Right lung (tissue), 10 donors: ENCODE data around the gene NCOR2. TPM values are rescaled to one million over a fixed set of nuclear protein-coding genes. Genes with fewer than 3 reads are reported as not detected.
A peak's percentile ranks its signal among the peaks of the same experiment; 100 is the strongest.

Experiments
- DNase-seq, 2 donors: peaks; one replicate each; pipeline ENCODE4 v3.0.0-alpha.2; 2013
- long read RNA-seq, 8 donors: transcript quantifications; one replicate each; lab custom pipeline, GENCODE V29; 2026
- polyA plus RNA-seq, 5 donors: library from polyadenylated mRNA; unstranded; fragments of 120-200 nt; gene quantifications; one replicate each; pipeline versions ENCODE4 v1.2.1 to v1.2.3, GENCODE V29; 2013; ENCODE audit warnings: inconsistent platforms in 1 of 5, low replicate concordance in 1 of 5; ENCODE audit not compliant: insufficient read length in 5 of 5, insufficient read depth in 1 of 5

The NCOR2 gene
- 100 to 1,000 TPM in 1 of 5 donors, 10 to 100 TPM in 4; 49.2 to 116 (median 85.8) TPM for polyA plus RNA-seq
- long read RNA-seq, donor 1, partial matches to known transcripts, result 54 of 58 reads
- long read RNA-seq, donor 1, other reads (novel, unspliced or antisense), result 0 of 58 reads
- long read RNA-seq, donor 2, result 0 reads
- long read RNA-seq, donor 3, partial matches to known transcripts, result 17 of 21 reads
- long read RNA-seq, donor 3, other reads (novel, unspliced or antisense), result 0 of 21 reads
- long read RNA-seq, donor 4, partial matches to known transcripts, result 16 of 18 reads
- long read RNA-seq, donor 4, other reads (novel, unspliced or antisense), result 0 of 18 reads
- long read RNA-seq, donor 5, partial matches to known transcripts, result 14 of 17 reads
- long read RNA-seq, donor 5, other reads (novel, unspliced or antisense), result 0 of 17 reads
- long read RNA-seq, donor 6, partial matches to known transcripts, result 10 of 15 reads
- long read RNA-seq, donor 6, other reads (novel, unspliced or antisense), result 0 of 15 reads
- long read RNA-seq, donor 7, partial matches to known transcripts, result 27 of 31 reads
- long read RNA-seq, donor 7, other reads (novel, unspliced or antisense), result 0 of 31 reads
- long read RNA-seq, donor 8, partial matches to known transcripts, result 0 of 5 reads
- long read RNA-seq, donor 8, other reads (novel, unspliced or antisense), result 0 of 5 reads

DNA sequence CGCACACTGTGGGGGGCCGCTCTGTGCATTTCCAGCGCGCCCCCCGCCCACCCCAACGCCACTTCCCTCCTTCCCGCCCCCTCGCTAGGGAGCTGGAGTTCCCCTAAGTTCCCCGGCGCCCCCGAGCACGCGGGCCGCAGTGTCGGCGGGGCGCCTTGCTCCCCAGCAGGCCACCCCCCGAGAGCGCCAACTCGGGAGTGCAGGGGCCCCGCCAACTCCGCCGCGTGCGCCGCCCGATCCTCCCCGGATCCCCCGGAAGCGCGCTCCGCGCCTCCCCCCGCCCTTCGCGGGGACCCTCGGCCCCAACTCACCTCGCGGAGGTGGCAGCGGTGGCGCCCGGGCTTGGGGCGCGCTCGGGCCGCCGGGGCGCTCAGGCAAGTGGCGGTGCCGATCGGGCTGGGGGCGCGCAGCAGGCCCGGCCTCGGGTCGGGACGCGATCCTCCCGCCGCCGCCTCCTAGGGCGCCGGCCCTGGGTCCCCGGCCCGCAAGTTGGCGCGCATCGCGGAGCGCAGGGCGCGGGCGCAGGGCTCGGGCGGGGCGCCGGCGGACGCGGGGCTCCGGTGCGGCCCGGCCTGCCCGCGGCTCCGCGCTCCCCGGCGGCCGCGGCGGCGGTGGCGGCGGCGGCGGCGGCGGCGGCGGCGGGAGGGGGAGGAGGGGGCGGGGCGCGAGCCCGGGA lies at the start of gene NCOR2:
Gene NCOR2, minus strand, starts transcription at position 616 of the 676 bp plus-strand sequence. CDS start 72,361 bp downstream, outside the sequence.
- DNase-seq, result no peak

DNA sequence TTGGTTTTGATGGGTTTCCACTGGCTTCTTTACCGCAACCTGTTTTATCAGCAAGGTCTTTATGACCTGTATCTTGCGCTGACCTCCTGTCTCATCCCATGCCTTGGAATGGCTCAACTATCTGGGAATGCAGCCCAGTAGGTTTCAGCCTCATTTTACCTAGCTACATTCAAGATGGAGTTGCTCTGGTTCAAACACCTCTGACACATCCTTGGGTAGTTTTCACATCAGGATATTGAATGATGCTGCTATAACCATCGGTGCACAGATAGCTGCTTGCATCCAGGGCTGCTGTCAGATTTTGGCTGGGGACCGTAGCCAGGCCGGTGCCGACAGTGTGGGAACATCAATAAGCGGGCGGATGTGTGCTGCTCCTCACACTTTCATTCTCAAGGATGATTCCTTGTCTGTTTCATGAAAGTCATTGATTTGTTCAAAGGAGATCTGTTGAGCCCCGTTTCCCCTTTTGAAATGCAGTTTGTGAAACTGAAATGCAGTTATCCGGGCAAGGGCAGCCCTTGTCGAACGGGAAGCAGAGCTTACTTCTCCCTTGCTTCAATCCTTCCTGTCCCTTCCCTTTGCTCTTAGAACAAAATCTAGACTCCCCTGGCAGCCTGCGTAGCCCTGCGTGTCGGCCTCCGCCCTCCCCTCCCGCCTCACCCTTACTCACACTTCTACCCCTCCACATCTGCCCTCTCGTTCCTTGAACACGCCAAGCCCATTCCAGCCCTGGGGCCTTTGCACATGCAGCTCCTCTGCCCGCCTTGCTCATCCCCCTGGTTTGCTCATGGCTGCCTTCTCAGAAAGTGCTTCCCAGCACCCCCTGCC lies 49.2 kb upstream of the NCOR2 start:
- DNase-seq, result no peak

DNA sequence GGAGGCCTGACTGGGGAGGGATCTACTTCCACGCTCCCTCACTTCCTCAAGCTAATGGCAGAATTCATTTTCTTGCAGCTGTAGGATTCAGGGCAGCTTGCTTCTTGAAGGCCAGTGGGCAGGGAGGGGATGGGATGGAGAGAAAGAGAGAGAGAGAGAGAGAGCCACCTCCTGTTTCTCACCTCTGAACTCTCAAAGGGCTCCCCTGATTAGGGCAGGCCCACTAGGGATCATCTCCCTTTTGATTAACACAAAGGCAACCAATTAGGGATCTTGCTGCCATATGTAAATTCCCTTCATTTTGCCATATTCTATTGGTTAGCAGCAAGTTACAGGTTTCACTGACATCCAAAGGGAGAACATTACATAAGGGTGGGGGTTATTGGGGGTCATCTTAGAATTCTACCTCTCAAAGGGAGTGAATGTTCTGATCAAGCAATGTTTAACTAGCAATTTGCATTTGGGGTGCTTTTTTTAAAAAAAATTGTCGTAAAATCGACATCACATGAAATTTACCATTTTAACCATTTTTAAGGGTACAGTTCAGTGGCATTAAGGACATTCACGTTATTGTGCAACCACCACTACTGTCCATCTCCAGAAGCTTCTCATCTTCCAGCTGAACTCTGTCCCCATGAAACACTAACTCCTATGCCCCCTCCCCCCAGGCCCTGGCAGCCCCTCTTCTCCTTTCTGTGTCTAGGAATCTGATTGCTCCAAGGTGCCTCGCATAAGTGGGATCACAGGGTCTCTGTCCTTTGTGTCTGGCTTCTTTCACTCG lies 47.3 kb upstream of the NCOR2 start:
- no peak for DNase-seq

DNA sequence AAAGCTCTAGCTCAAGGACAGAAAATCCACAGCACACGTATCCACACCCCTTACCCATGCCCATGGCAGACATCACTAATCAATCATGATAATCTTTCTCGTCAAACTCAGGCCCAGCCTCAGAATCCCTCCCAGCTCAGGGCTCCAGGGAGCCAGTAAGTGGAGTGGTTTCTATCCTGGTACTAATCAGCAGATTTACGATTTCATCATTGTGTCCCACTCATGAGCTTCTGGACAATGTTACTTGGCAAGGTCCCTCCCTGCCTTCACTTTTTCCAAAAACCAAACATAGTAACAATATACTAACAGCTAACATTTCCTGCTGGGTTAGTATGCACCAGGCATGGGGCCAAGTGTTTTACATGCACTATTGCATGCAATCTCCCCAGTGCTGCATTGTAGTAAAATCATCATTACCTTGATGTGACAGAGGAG lies 45.8 kb upstream of the NCOR2 start:
- peak; percentile 44 to 49 for DNase-seq

DNA sequence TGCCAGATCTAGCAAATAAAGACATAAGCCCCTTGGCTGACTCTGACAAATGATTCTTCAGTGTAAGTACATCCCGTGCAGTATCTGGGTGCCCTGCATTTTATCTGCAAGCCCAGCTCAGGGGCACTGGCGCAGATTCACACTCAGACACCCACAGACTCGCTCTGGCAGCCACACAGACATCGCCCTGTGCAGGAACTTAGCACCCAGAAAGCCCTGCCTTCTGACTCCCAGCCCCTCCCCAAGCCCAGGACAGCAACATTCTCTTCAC lies 44.9 kb upstream of the NCOR2 start:
- DNase-seq, result no peak

DNA sequence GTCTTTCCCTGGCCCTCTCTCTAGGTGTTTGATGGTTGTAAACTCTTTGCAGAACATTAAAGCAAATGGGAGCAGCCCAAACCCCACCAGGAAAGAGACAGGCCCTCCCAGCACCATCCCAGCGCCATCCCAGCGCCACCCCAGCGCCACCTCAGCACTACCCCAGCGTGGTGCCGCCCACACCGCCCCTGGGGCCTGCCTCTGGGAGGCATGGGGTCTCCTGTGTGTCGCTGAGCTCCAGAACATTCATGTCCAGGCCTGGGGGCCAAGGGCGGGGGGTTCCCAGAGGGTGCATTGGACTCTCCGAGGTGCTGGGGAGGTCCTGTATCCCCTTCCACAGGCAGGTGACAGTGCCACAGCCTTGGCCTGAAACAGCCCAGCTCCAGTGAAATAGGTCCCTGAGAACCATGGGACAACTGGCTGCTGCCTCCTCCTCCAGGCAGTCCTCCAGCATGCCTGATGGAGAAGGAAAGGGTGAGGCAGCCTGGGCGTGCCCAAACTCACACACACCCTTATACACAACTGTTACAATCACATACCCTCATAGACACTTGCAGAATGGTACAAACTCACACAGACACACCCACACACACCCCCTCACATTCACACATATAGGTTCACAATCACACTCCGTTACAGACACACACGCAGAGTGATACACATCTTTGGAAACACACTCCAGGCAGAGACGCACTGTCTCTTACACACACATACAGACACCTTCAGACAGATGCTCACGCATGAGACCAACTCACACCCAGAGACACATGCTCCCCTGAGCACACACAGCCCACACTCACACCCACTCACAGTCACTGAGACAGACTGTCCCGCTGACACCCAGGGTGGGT lies 44.4 kb upstream of the NCOR2 start:
- DNase-seq, result no peak

DNA sequence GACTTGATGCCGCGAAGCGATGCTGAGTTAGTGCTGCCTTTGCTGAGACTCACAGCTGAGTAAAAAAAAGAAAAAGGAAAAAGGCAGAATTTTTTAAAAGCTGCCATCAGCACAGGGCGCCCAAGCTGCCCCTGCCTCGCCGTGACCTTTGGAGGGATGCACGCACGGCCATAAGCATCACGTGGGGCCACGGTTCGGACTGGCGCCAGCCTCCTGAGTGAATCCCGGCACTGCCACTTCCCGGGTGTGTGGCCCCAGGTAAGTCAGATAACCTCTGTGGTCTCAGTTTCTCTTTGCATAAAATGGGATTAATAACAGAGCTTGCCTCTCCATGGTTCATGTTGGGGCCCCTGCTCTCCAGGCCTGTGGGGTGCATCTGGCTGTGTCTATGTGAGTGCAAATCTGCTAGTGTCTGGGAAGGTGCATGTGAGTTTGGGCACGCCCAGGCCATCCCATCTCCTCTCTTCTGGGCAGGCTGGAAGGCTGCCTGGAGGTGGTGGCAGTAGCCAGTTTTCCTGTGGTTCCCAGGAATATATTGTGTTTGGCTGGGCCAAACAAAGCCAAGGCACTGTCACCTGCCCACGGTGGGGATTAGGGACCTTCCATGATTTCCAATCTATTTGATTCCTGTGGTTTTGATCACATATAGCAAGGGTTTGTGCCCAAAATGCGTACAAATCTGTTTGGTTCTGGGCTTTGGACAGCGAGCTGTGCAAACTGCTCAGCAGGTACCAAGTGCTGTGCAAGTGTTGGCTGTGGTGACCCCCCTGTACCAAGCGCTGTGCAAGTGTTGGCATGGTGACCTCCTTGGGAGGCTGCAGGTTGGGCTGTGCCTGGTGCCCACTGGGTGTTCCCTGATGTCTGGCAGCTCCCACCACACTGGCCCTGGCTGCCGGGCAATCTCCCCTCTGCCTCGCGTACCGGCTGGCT lies 43.5 kb upstream of the NCOR2 start:
- no peak for DNase-seq

DNA sequence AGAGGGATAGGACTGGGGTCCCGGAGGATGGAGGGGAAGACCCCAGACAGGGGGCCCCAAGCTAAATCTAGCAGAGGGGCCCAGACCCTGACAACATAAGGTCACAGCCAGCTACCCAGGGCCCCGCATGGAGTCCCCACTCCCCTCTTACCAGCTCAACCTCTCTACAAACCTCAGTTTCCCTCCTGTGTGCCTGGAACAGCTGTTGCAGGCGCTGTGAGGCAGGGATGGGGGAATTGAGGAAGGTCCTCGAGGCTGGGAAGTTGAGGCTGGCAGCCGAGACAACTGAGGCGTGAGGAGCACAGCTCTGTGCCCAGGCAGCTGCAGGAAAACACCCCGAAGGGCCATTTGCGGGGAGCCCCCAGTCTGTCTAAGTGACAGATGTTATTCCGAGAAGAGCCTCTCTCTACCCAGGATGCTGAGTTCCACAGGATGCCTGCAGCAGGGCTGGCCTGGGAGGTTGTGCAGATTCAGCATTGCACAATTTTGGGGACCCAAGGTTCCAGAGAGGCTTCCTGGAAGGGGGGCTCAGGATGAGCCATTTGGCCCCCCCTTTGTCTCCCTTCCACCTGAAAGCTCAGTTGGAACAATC lies 42.7 kb upstream of the NCOR2 start:
- no peak for DNase-seq

DNA sequence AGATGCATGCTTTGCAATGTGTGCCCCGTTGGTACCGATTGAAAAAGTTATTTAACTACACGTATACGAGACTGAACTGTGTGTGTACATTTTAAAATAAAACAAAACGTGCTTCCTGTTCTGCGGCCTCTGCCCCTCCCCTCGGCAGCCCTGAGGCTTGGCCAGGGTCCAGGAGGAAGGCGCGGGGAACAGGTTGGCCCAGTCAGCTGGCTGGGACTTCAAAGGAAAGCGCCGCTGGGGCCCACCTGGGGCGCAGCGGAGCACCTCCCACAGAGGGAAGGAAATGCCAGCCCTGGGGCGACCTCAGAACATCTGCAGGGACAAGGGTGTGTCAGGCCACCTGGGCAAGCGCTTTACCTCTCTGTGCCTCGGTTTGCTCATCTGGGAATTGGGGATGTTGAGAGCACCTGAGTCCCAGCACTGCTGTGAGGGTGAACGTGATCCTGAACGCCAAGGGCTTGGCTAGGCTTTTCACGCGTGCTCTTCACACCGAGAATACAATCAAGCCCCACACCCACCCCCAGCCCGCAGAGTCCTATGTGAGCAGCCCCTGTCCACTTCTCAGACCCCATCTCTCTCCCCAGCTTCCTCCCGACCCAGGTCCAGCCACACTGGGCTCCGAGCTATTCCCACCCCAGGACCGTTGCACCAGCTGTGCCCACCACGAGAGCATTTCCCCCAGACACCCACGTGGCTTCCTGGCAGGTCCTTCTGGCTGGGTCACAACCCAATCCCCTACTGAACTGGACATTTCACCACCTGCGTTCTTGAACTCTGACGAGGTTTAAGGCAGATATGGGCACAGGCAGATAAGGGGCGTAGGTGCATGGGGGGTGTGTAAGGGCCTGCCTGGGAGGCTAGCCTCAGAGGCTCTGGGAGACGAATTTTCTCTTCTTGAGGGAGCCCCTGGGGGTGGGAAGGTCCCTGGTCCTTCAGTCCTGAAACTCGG lies 41.9 kb upstream of the NCOR2 start:
- peak; percentile 87 to 89 for DNase-seq

DNA sequence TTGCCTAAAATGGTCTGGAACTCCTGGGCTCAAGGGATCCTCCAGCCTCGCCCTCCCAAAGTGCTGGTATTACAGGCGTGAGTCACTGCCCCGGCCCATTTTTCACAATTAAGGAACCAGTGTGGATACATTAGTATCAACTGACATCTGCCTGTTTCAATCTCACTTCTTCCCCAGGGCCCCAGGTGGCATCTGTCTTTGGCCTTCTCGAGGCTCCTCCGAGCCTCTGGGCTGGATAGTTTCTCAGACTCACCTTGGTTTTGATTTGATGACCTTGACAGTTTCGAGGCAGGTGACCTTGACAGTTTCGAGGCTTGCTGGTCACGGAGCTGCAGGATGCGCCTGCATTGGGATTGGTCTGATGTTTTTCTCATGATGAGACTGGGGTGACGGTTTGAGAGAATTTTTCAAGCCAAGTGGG lies 41.0 kb upstream of the NCOR2 start:
- no peak for DNase-seq

DNA sequence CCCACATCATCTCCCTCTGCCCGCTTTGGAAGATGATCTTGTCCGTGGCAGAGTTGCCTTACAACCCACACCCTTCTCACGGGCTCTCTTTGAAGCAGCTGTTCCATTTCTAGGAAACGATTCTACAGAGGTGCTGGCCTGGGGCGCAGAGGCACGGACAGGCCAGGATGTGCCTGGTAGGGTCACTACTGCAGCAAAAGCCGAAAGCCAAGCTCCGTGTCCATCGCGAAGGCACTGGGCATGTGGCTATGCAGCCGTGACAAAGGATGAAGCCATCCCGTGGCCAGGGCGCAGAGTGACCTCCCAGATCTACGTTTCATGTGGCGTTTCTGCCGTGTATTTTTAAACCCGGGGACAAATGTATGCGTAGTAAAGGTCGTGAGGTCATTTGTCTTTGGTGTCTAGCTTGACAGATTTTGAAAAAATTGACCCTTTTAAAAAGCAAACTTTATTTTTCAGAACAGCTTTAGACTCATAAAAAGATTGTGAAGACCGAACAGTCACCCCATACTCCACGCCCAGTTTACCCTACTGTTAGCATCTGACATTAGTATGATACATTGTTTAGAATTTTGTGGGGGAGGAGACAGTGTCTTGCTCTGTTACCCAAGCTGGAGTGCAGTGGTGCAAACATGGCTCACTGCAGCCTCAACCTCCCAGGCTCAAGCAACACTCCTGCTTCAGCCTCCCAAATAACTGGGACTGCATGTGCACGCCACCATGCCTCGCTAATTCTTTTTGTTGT lies 40.4 kb upstream of the NCOR2 start:
- no peak for DNase-seq

DNA sequence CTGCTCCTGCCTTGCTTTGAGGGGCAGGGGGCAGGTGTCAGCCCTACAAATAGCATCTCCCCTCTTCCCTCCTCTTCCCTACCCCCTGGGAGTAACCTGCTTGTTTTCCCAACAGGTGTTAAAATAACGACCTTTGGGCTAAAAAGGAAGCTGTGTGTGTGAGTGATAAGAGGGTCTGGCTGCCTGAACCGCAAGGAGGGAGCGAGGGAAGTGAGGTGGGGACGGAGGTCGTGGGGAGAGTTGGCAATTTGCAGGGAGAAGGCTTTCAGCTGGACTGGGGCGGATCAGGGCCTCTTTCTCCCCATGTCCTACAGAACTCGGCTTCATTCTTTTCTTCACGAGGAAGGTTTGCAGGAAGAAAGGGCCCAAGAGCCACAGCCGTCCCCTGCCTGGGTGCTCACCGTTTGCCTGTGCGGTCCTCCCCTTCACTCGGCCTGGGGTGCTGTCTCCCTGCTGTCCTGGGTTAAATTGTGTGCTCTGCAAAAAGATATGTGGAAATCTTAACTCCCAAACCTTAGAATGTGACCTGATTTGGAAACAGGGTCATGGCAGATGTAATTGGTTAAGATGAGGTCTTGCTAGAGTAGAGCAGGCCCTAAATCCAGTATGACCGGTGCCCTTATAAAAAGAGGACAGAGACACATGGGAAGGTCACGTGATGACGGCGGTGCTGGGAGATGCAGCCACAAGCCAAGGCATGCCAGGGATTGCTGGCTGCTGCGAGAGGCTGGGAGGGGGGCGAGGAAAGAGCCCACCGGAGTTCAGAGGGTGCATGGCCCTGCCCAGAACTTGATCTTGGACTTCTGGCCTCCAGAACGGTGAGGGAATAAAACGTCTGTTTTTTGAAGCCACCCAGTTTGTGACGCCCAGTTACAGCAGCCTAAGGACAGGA lies 38.7 kb upstream of the NCOR2 start:
- DNase-seq, result no peak

DNA sequence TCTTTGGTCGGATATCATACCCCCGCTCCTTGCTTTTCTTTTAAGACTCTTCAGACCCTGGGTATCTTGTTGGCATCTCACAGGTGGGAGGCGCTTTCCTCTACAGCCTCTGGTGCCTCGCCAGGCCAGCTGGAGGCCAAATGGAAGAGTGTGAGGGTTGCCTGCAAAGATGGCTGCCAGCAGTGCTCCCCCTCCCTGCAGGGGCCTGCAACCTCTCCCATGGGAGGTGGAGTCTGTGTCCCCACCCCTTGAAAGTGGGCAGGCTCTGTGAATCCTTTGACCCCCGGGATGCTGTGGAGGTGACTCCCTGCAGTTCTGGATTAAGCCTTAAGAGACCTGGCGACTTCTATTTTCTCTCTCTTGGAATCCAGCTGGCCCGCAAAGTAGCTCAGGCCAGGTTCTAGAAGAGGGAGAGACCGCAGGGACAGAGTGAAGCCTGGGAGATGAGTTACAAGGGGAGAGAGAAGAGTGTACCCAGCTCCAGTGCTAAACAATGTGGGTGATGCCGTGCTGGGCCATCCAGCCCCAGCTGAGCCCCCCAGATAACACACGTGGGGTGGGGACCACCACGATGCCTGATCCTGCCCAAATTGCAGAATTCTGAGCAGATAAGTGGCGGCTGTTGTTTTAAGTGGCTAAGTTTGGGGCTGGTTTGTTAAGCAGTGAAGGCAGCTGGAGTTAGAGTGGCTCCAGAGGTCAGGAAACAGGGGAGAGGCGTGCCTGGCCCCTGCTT lies 37.9 kb upstream of the NCOR2 start:
- DNase-seq, result no peak

DNA sequence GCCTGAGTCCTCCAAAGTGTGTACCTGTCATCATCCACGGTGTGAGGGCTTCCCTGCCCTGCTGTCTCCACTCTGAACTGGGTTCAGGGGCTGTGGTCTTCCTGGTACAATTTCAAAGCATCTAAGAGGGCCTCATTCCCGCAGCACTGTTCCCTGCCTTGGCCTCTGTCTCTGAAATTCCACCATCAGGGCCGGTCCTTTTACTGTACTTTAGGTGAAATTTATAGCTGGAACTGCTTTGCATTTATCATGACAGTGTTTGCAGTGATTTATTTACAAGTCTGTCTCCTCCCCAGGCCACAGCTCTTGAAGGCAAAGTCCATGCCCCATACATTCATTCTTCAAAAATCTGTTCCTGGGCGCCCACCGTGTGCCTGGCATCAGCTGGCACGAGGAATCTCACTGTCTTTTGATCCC lies 36.9 kb upstream of the NCOR2 start:
- no peak for DNase-seq

DNA sequence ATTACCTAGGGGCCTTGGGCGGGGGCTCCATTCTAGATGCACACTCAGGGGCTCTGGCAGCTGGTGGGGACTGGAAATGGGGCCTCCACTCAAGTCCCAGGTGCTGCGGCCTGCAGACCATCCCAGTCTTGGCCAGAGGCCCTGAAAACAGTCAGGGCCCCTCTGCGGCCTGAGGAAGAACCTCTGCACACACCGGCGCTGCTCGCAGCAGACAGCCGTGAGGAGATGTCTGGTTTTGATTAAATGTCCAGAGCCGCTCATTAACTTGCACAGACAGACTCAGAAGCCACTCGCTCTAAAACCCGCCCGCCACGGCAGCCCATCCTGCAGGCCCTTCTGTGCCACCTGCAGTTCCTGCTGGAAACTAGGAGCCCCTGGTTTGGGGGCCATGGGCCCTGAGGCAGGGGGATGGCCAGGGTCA lies 36.4 kb upstream of the NCOR2 start:
- no peak for DNase-seq
